Embryonic facial prominence (tissue), 1 donor: ENCODE data around the gene EARS2.
"Not testable (repeated sequence)": the region's sequence is repeated elsewhere in the genome, so short reads cannot be mapped to it uniquely, and the experiment has no call there.

Experiments
- DNase-seq: peaks from one replicate; pipeline ENCODE4 v3.0.0-alpha.2; 2016; ENCODE audit errors: extremely low spot score

EARS2 gene

DNA sequence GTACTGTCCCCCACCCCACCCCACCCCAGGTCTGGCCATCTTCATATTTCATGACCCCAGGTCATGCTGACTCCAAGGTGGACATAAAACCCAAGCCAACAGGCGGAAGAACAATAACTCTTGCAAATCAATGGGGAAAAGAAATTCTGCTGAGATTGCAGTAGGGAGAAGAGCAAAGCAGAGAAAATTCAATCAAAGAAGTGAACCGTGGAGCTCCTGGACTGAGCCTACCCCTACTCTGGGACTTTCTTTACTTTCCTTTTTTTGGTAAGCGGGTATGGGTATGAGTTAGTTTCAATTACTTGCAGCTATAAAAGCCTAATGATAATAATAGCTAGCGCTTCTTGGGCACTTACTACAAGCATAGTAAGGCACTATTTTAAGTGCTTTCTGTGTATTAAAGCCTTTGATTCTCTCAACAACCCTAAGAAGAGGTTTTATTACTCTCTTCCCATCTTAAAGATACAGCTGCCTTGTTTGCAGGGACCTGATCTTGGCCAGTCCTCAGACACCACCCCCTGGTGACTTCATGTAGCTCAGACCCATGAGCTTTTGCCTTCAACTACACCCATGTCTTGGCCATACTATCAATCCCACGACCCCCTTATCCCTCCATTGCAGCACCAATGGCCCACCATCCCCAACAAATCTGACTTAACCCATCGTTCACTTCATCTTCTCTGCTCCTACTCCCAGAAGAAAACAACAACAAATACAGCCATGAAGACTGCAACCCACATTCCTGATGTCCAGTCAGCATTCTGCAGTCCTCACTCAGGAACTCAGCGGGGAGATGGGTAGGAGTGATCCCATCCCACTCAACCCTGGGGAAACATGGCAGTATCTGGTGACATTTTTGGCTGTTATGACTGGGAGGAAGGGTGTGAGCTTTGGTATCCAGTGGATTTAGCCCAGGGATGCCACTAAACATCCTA, 51.2 kb downstream of the EARS2 start:
- DNase-seq = no peak

DNA sequence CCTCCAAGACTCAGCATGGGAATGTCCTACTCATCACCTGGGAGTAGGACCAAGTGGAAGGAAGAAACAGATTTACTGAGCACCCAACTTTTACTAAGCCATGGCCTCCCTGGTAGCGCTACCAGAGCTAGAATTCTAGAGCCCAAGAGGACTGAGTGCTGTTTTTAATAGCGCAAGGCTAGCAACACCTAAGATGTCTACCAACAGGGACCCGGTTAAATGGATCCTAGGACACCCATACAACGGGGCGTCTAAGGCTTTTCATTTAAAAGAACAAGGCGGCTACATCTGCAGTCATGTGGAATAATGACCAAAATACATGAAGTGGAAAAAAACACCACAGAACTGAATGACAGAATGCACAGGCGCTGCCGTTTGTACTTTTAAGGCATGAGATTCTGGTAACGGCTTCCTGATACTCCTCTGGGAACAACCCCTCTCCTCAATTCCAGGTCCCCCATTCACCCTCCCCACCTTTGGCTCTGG, 51.9 kb downstream of the EARS2 start:
- no peak for DNase-seq

DNA sequence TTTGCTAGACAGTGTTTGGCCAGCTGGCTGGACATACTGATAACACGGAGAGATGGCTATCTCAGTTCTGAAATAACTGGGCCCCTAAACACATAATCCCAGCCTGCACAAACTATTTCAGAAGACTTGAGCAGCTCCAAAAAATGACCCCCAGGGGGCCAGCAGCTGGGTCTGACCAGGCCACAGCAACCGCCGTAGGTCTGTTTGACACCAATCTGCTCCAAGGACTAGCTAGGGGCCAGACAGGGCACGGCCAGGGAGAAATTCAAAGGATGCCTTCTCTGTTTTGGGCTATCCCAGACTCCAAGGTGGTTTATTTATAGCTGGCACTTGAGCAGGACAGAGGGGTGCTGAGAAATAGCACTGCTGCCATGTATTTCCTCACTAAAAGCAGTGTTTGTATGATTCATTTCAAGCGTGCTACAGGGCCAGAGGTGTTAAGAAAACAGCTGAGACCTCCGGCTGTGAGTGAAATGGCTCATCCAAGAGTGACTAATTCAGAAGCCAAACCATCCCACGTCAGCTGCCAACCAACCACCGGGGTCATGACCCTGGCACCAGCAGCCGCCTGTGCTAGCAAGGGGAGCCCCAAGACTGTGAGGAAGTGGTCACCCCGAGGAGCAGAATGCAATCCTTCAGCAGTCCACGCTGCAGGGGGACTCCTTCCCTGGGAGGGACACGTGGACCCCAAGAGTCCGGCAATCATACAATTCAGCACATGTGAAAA, 52.5 kb downstream of the EARS2 start:
- no peak for DNase-seq

DNA sequence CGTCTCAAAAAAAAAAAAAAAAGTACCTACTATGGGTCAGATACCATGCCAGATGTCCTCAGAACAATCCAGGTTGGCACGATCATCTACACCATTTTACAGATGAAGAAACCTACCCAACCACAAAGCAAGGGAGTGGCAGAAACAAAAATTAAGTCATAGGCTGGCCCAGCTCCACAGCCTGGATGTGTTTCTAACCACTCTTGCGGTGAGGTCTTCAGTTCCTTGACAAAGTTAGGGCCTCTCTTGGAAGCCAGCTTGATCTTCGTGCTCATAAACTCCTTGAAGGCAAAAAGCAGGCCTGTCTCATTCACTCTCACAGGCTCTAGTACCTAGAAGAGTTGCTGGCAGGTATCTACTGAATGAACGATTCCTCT, 53.1 kb downstream of the EARS2 start:
- DNase-seq = no peak

DNA sequence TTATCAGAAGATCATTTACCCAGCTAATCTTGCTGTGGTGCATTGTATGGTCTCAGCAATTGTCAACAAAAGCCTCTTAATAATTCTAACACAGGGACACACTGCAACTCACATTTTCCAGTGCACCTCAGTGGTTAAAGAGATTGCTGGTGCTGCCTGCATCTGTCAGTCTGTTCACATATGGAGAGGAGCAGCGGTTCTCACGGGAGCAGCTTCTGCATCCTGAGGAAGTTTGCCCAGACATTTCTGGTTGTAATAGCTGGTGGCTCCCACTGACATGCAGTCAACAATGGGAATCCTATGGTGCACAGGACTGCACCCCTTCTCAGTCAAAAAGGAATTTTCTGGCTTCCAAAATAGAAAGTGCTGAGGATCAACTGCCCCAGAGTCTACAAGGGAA, 54.7 kb downstream of the EARS2 start:
- DNase-seq = no peak

GRCh38 chr16:23501291-23501690, 55.9 kb downstream of the EARS2 start:
- no peak for DNase-seq

- no peak for DNase-seq
Measured at GRCh38 chr16:23500862-23501225, 56.3 kb downstream of the EARS2 start.

DNA sequence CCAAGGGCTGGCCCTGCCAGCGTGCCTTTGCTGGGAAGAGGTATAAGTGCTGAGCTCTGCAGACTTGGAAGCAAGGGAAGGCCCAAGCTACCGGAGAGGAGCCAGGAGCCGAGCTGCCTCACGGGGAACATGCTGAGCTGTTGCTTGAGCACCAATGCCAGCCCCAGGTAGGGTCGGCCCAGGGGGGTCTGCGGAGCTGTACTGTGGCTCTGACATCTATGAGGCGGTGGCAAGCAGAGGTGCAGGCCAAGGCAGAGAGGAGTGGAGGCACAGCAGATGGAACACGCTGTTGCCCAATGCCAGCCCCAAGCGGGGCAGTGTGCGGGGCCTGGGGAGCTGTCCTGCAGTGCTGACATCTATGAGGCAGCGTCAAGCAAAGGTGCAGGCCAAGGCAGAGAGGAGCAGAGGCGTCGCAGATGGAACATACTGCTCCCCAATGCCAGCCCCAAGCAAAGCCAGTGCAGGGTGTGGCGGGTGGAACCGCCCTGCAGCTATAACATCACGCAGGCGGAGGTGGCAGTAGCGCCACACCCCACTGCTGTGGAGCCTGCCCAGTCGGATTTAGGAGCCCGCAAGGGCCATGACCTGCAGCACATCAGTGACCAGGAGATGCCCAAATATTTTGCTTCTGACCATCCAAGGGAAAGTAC, 56.8 kb downstream of the EARS2 start:
- DNase-seq = no peak

- no peak for DNase-seq
Measured at GRCh38 chr16:23499801-23500200, 57.3 kb downstream of the EARS2 start.

GRCh38 chr16:23498863-23499262, 58.3 kb downstream of the EARS2 start:
- no peak for DNase-seq

DNA sequence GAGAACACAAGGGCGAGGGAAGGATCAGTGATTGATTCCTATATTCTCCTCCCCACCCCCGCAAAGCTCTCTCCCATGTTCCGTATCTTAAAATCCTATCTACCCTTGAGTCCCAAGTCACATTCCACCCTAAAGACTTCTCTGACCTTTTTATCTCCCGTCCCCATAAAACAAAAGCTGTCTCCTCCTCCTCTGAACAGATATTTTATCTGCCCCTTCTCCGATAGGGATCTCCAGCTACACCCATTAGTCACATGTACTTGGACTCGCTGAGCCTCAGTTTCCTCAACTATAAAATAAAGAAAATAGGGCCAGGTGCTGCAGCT, 59.6 kb downstream of the EARS2 start:
- no peak for DNase-seq

DNA sequence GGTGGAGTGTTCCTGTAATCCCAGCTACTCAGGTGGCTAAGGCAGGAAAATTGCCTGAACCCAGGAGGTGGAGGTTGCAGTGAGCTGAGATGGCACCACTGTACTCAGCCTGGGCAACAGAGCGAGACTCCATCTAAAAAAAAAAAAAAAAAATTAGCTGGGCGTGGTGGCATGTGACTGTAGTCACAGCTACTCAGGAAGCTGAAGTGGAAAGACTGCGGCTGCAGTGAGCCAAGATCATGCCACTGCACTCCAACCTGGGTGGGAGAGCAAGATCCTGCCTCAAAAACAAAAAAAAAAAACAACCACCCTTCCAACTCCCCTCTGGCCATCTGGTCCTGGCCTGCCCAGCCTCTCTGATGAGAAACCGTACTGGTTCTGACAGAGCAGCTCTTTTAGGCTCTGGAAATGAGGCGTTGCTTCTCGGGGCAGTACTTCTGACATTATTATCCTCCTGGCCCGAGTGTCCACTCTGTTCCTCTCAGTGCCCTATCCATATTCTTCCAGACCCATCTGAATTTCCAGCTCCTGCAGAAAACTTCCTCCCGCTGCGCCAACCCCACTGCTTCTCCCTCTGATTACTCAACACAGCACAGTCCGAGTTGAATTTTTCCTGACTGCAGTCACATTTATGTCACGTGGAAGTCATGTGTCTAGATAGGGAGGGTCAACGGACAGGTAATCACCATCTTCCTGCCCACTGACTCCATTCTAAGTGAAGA, 60.2 kb downstream of the EARS2 start:
- DNase-seq = no peak

DNA sequence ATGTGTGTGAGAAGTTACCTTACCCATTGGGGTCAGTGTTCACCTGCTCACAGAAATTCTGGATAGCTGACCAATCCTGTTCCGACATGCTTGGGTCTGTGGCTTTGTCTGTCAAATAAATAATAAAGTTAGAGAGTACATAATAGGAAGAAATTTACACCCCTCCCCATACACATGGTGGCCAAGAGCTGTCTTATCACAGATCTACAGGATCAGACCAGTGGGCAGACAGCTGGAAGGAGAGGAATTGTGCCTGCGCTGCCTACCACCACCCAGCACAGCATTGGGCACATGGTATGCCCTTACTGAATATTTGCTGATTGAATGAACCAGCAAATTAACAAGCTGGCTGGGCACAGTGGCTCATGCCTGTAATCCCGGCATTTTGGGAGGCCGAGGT, 61.5 kb downstream of the EARS2 start:
- DNase-seq = no peak

DNA sequence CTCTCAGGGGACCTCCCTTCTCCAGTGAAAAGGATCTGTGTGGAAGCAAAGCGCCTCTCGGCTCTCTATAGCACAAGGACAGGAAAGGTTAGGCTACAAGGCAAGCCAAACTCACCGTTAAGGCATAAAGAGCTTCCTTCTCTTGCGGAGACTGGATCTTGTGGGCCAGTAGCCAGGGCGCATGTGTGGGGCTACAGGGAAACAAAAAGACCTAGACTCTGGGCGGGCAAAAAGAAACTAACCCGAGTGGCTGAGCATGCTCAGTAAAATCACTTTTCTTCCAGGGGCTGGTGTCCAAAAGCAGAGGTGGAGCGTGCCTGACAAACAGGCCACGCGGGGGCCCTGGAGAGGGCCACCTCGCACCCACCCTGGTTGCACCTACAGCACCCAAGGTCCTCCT, 63.0 kb downstream of the EARS2 start:
- no peak for DNase-seq

GRCh38 chr16:23491490-23492391, 65.4 kb downstream of the EARS2 start:
- no peak for DNase-seq

GRCh38 chr16:23486480-23486879, 70.7 kb downstream of the EARS2 start:
- no peak for DNase-seq

GRCh38 chr16:23485841-23486240, 71.3 kb downstream of the EARS2 start:
- DNase-seq = no peak

DNA sequence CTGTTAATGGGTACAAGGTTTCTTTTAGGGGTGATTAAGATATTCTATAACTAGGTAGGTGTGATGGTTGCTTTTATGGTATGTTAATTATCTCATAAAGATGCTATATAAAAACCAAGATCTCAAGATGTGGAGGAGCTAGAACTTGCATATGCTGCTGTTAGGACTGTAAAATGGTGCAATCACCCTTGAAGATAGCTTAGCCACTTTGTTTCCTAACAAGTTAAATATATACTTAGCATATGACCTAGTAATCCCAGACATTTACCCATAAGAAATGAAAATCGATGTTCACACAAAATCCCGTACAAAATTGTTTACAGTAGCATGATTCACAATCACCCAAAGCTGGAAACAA, 71.9 kb downstream of the EARS2 start:
- no peak for DNase-seq

- DNase-seq = no peak
Measured at GRCh38 chr16:23484510-23485256, 72.5 kb downstream of the EARS2 start.

DNA sequence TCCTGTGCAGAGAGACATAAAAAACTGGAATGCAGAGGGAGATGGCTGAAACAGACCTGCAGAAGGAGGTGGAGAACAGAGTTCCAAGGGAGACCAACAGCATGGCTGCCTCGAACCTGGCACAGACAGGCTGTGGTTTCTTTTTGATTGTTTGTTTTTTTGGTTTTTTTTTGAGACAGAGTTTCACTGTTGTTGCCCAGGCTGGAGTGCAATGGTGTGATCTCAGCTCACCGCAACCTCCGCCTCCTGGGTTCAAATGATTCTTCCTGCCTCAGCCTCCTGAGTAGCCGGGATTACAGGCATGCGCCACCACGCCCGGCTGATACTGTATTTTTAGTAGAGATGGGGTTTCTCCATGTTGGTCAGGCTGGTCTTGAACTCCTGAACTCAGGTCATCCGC, 73.7 kb downstream of the EARS2 start:
- not testable (repeated sequence) for DNase-seq
